ENCODE data around the gene ANO2. TPM values are rescaled to one million over a fixed set of nuclear protein-coding genes. Genes with fewer than 3 reads are reported as not detected.

ANO2 gene
- total RNA-seq, 1 donor from 2014 or later: 1.7 TPM

GRCh38 chr12:5779401-5779800 is 165.7 kb downstream of the ANO2 start:
- no peak for DNase-seq (ENCODE audit: low read depth)
- TF ChIP-seq, protein P1, sequence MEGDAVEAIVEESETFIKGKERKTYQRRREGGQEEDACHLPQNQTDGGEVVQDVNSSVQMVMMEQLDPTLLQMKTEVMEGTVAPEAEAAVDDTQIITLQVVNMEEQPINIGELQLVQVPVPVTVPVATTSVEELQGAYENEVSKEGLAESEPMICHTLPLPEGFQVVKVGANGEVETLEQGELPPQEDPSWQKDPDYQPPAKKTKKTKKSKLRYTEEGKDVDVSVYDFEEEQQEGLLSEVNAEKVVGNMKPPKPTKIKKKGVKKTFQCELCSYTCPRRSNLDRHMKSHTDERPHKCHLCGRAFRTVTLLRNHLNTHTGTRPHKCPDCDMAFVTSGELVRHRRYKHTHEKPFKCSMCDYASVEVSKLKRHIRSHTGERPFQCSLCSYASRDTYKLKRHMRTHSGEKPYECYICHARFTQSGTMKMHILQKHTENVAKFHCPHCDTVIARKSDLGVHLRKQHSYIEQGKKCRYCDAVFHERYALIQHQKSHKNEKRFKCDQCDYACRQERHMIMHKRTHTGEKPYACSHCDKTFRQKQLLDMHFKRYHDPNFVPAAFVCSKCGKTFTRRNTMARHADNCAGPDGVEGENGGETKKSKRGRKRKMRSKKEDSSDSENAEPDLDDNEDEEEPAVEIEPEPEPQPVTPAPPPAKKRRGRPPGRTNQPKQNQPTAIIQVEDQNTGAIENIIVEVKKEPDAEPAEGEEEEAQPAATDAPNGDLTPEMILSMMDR (conservative IDR thresholded peaks at IDR 0.05; ENCODE audit: low read depth, low read length): no peak
- H3K4me3 ChIP-seq (ENCODE audit: low read depth, low read length): no peak overlapping the region

DNA sequence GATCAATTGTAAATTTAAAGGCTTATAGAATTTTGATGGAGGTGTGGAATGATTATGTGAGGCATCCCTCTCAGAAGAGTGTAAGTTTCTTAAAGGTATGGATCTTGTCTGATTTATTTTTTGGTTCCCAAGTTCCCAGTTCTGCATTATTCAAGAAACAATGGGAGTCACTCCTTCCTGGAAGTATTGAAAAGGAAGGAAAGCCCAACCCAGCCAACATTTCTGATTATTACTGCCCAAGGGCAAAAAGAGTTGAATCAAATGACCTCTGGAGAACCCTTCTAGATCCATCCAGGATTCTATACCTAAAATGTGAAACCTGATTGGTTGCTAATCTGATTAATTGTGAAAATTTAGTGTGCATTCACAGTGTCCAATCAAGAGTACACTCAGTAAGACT is 166.2 kb downstream of the ANO2 start:
- H3K4me3 ChIP-seq (ENCODE audit: low read depth, low read length): no peak overlapping the region
- DNase-seq (ENCODE audit: low read depth): no peak
- TF ChIP-seq, protein P1 (conservative IDR thresholded peaks at IDR 0.05; ENCODE audit: low read depth, low read length): no peak

DNA sequence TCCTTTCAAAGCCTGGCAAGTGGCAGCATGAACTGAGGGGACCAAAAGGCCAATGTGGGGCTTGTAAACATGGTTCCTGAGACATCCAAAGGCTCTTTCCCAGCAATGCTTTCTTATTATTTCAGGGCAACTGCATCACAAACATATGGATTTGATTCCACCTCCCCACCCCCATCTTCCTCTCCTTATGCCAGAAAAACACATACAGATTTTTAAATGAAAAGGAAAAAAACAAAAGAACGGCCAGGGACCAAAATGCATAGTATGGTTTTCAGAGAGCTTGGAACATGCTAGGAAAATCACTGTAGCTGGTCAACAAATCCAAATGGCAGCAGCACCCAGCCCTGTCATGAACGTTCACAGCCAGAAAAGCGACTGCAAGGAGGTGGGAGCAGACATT is 167.6 kb downstream of the ANO2 start:
- H3K4me3 ChIP-seq (ENCODE audit: low read depth, low read length): no peak overlapping the region
- TF ChIP-seq, protein P1 (conservative IDR thresholded peaks at IDR 0.05; ENCODE audit: low read depth, low read length): no peak
- DNase-seq (ENCODE audit: low read depth): no peak

DNA sequence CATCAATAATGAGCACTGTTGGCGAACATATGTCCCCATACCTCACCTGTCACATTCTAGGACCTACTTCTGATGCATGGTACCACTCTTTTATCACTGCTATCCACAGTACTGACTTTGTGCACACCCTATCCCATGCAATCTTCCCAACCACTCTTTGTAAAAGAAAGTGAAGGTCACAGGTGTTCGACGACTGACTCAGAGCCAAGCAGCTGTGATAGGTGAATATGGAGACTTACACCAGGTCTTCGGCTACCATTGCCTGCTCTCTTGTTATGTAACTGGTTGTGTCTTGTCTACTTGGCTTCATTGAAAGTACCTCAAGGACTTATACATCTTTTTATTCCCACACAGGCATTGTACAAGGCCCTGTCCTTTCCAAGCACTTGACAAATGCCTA is 169.0 kb downstream of the ANO2 start:
- H3K4me3 ChIP-seq (ENCODE audit: low read depth, low read length): no peak overlapping the region
- no peak for DNase-seq (ENCODE audit: low read depth)
- TF ChIP-seq, protein P1 (conservative IDR thresholded peaks at IDR 0.05; ENCODE audit: low read depth, low read length): no peak

DNA sequence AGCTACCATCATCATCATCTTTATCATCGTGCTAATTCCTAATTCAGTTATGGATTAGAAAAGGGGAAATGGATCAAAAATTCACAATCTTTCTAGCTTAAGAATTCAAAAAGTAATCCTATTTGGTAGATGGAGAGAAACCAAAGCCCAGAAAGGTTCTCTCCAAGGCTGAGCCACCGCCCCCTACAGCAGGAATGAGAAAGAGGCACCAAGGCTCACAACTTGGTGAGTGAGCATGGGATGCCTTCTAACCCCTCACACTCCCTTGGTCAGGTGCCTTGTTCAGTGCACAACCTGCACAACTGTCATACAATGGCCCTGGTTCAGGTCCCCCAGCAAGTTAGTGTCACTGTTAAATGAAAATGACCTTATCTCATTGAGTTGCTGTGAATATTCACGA is 171.5 kb downstream of the ANO2 start:
- no peak overlapping the region for H3K4me3 ChIP-seq (ENCODE audit: low read depth, low read length)
- TF ChIP-seq, protein P1 (conservative IDR thresholded peaks at IDR 0.05; ENCODE audit: low read depth, low read length): no peak
- DNase-seq (ENCODE audit: low read depth): no peak

DNA sequence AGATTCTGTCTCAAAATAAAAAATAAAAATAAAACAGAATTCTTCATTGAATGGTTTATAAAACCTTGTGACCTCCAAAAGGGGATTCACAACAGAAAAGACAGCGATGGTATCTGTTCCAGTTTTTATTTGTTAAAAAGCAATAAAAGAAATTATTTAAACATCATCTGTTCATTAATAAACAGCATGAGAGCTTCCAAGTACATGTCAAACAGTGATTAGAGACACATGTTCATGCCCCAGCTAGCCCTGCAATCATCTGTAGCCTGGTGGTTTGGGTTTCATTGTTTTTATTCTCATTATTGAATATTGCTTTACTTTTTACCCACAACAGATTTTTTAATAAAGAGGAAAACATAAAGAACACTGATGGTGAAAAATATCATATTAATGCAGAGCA is 173.3 kb downstream of the ANO2 start:
- no peak for DNase-seq (ENCODE audit: low read depth)
- no peak overlapping the region for H3K4me3 ChIP-seq (ENCODE audit: low read depth, low read length)
- TF ChIP-seq, protein P1 (conservative IDR thresholded peaks at IDR 0.05; ENCODE audit: low read depth, low read length): no peak

DNA sequence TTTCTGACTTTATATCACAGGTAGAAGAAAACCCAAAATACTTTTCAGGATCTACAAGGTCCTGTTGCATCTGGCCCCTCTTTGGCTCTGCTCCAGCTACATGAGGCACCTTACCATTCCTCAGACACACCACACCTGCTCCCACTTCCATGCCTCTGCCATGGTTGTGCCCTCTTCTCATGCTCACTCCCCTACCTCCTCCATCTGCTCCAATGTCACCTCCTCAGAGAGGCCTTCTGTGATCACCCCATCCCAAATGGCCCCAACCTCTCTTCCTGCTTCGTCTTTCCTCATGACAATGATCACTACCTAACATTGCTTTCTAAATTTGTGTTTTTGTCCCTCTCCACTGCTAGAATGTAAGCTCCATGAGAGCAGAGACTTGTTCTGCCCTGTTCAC is 174.3 kb downstream of the ANO2 start:
- TF ChIP-seq, protein P1 (conservative IDR thresholded peaks at IDR 0.05; ENCODE audit: low read depth, low read length): no peak
- DNase-seq (ENCODE audit: low read depth): no peak
- H3K4me3 ChIP-seq (ENCODE audit: low read depth, low read length): no peak overlapping the region

All from epithelial cell of proximal tubule (primary cell).